Panc1 (cell line): ENCODE data around the gene SEC61B. TPM values are rescaled to one million over a fixed set of nuclear protein-coding genes. Genes with fewer than 3 reads are reported as not detected.

Experiments
- ATAC-seq: fragments of 200-7000 bp; cut with Tn5 transposase; 2 replicates; pipeline ENCODE4 v1.9.1; 2020; ENCODE audit warnings: mild to moderate bottlenecking, moderate library complexity
- BruUV-seq: library from RNA; stranded (reverse); fragments of 400-500 nt; replicated peaks from 2 replicates; lab custom pipeline; 2021; lab: Mats Ljungman, UMichigan
- CTCF ChIA-PET: fragments of 300-600 bp; sonication (Branson Sonifier 250); formaldehyde crosslinking; loops from one replicate; lab custom pipeline; 2022; ENCODE audit warnings: antibody characterized with exemption; lab: Charles Lee
- POLR2A ChIA-PET: fragments of 300-600 bp; sonication (Branson Sonifier 250); formaldehyde crosslinking; loops from one replicate; lab custom pipeline; 2022; ENCODE audit warnings: antibody characterized with exemption; lab: Charles Lee
- DNase-seq: peaks from one replicate; pipeline ENCODE4 v3.0.0-alpha.2; 2010; ENCODE audit warnings: low read depth, low spot score
- H3K27ac ChIP-seq: 2 replicates; pipeline ENCODE4 v1.5.1; 2011; ENCODE audit warnings: mild to moderate bottlenecking, low read length, inconsistent platforms
- H3K27me3 ChIP-seq: fragments of 200-500 bp; sonication (Bioruptor generic); 2 replicates; pipeline ENCODE4 v1.6.0; 2014; ENCODE audit warnings: low read length, inconsistent platforms; ENCODE audit not compliant: control insufficient read depth, insufficient read depth
- H3K36me3 ChIP-seq: fragments of 200-500 bp; sonication (Bioruptor generic); 2 replicates; pipeline ENCODE4 v1.5.1; 2014; ENCODE audit warnings: inconsistent platforms, mild to moderate bottlenecking, low read length, moderate library complexity; ENCODE audit not compliant: control insufficient read depth, insufficient read depth
- H3K4me1 ChIP-seq: 2 replicates; pipeline ENCODE4 v1.5.1; 2011; ENCODE audit warnings: inconsistent platforms, mild to moderate bottlenecking, low read length, moderate library complexity; ENCODE audit not compliant: control insufficient read depth, insufficient read depth
- H3K4me3 ChIP-seq, 2 experiments: 2 replicates each; pipeline ENCODE4 v1.5.1; 2011 to 2012; ENCODE audit warnings: low read depth in 2 of 2, low read length in 2 of 2, mild to moderate bottlenecking in 2 of 2, inconsistent platforms in 1 of 2, moderate library complexity in 1 of 2
- H3K9me3 ChIP-seq: fragments of 200-500 bp; sonication (Bioruptor generic); 2 replicates; pipeline ENCODE4 v1.5.1; 2014; ENCODE audit warnings: low read depth, mild to moderate bottlenecking, inconsistent platforms, low read length, moderate library complexity; ENCODE audit not compliant: control insufficient read depth, insufficient read depth
- POLR2AphosphoS5 ChIP-seq: IDR thresholded peaks from 2 replicates; pipeline ENCODE4 v1.6.1; 2012; ENCODE audit warnings: mild to moderate bottlenecking, low read depth, low read length, moderate library complexity
- REST ChIP-seq, 2 experiments: IDR thresholded peaks; 2 replicates each; pipeline ENCODE4 v1.6.1; 2011 to 2012; ENCODE audit warnings: low read depth in 2 of 2, control low read depth in 1 of 2, low read length in 1 of 2, mild to moderate bottlenecking in 1 of 2, moderate library complexity in 1 of 2; ENCODE audit not compliant: insufficient read depth in 1 of 2
- SIN3A ChIP-seq: IDR thresholded peaks from 2 replicates; pipeline ENCODE4 v1.6.1; 2012; ENCODE audit warnings: low read depth, mild to moderate bottlenecking, low read length, moderate library complexity, borderline replicate concordance; ENCODE audit not compliant: insufficient read depth
- TCF7L2 ChIP-seq: IDR thresholded peaks from 2 replicates; pipeline ENCODE4 v1.6.1; 2011; ENCODE audit warnings: mild to moderate bottlenecking, low read depth, low read length, inconsistent platforms
- in situ Hi-C: cut with HindIII; loops from 2 replicates; pipeline ENCODE4 v1.10.0; 2016; ENCODE audit warnings: low sequenced_read_pairs, low pct_unique_long_range_greater_than_20kb
- intact Hi-C: fragments of 100-400 bp; cut with micrococcal nuclease; formaldehyde crosslinking; loops from one replicate; pipeline ENCODE4 v1.10.0; 2022; ENCODE audit not compliant: unreplicated experiment
- total RNA-seq: library from RNA; stranded (reverse); gene quantifications from one replicate; pipeline ENCODE4 v1.2.1, GENCODE V29; 2021; ENCODE audit not compliant: unreplicated experiment
- TF ChIP-seq, protein P1 (sequence below): fragments of 450-650 bp; IDR thresholded peaks from 2 replicates; pipeline ENCODE4 v1.5.1; 2017; ENCODE audit warnings: mild to moderate bottlenecking

SEC61B gene
- total RNA-seq, 1 experiment from 2014 or later, result 90.4 TPM

DNA sequence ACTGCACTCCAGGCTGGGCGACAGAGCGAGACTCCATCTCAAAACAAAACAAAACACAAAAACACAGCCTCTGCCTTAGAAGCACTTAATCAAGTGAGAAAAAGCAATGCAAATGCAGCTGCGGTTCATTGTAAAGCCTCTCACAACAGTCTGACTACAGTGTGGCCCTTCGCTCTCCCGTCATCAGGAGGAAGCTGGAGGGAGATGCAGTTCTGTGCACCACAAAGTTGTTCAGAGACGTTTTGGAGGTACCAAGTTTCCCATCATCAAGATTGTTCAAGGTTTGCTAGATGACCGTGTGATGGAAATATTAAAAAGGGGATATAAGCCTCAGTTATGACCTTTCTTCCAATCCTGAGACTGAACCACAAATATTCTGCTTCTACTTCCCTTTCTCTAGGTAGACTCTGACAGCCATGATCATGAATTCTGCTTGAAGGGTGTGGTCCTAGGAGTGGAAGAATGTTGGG is 40.9 kb downstream of the SEC61B start:
- POLR2A ChIA-PET, result no interaction called here
- in situ Hi-C loops, result no loop called here
- TF ChIP-seq POLR2AphosphoS5, result no peak
- TF ChIP-seq SIN3A, result no peak
- TF ChIP-seq REST (IDR thresholded peaks at IDR 0.05; ENCODE audit: insufficient read depth in 1 of 2, low read depth in 2 of 2, low read length in 1 of 2), result no peak
- no peak for TF ChIP-seq TCF7L2
- TF ChIP-seq, protein P1, sequence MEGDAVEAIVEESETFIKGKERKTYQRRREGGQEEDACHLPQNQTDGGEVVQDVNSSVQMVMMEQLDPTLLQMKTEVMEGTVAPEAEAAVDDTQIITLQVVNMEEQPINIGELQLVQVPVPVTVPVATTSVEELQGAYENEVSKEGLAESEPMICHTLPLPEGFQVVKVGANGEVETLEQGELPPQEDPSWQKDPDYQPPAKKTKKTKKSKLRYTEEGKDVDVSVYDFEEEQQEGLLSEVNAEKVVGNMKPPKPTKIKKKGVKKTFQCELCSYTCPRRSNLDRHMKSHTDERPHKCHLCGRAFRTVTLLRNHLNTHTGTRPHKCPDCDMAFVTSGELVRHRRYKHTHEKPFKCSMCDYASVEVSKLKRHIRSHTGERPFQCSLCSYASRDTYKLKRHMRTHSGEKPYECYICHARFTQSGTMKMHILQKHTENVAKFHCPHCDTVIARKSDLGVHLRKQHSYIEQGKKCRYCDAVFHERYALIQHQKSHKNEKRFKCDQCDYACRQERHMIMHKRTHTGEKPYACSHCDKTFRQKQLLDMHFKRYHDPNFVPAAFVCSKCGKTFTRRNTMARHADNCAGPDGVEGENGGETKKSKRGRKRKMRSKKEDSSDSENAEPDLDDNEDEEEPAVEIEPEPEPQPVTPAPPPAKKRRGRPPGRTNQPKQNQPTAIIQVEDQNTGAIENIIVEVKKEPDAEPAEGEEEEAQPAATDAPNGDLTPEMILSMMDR, result no peak

GRCh38 chr9:99264070-99264680 is 42.1 kb downstream of the SEC61B start:
- POLR2A ChIA-PET, result no interaction called here
- BruUV-seq, result no TSS peak
- intact Hi-C loops (loop anchor here (10.0 kb wide), 1 partner anchor 751 kb away; no protein-coding TSS in a partner anchor), in situ Hi-C loops (no loop called here)
- Histone ChIP-seq H3K4me3 (no peak overlapping the region), H3K4me1 (no peaks in the 10 kb centered on the region), H3K27ac (no peak overlapping the region), H3K27me3 (no peaks in the 10 kb centered on the region; the same call in 1 of the 2 replicates), H3K36me3 (no peaks in the 10 kb centered on the region), H3K9me3 (no peaks in the 10 kb centered on the region)
- CTCF ChIA-PET, result no interaction called here
- ATAC-seq (no peak), DNase-seq (no peak)
- TF ChIP-seq SIN3A, result no peak
- TF ChIP-seq, protein P1, result 0 out of 2 replicates have a peak, but pooled peaks have one; percentile 24

More for the DNA sequence above, 40.9 kb downstream of the SEC61B start:
- Histone ChIP-seq H3K27ac (no peak overlapping the region), H3K27me3 (no peaks in the 10 kb centered on the region; the same call in 1 of the 2 replicates), H3K36me3 (no peaks in the 10 kb centered on the region), H3K4me3 (no peak overlapping the region), H3K9me3 (no peaks in the 10 kb centered on the region), H3K4me1 (no peaks in the 10 kb centered on the region)
- BruUV-seq, result no TSS peak
- no peak for DNase-seq
- no peak for ATAC-seq
- CTCF ChIA-PET, result no interaction called here
- intact Hi-C loops, result loop anchor here (10.0 kb wide), 1 partner anchor 752 kb away; no protein-coding TSS in a partner anchor
